HG03442 (cell line): ENCODE measurements around the gene SF3B6.
"Not testable (repeated sequence)": the region's sequence is repeated elsewhere in the genome, so short reads cannot be mapped to it uniquely, and the experiment has no call there.

ENCODE experiments used
- ATAC-seq: cut with Tn5 transposase; IDR thresholded peaks from one replicate; pipeline ENCODE4 v1.9.1; 2021; ENCODE audit warnings: mild to moderate bottlenecking, moderate library complexity; ENCODE audit not compliant: unreplicated experiment

The SF3B6 gene

DNA sequence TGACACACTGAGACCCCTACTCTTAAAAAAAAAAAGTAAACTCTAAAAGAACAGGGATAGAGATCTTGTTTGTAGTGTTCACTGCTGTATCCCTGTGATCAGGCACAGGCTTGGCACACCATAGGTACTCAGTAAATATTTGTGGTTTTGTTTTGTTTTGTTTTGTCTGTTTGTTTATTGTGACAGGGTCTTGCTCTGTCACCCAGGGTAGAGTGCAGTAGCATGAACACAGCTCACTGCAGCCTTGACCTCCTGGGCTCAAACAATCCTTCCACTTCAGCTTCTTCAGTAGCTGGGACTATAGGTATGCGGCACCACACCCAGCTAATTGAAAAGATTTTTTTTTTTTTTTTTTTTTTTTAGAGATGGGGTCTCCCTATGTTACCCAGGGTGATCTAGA is 23.2 kb downstream of the SF3B6 start:
- no peak for ATAC-seq

DNA sequence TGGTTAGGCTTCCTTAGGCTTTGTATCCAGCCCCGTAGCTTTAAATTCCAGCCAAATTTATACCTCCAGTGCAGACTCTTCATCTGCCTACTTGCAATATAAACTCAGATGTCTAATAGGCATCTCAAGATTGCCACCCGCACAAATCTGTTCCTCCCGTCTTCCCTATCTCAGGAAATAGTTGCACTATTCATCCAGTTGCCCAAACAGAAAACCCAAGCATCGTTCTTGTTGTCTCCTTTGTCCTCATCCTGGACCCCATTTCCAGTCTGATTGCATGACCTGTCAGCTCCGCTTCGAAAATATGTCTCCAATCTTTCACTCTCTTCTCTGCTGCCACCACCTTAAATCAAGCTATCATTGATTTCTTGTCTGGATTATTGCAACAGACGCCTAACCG is 24.3 kb downstream of the SF3B6 start:
- ATAC-seq, result no peak

- ATAC-seq, result no peak
Measured at GRCh38 chr2:24050041-24050979, 25.8 kb downstream of the SF3B6 start.

DNA sequence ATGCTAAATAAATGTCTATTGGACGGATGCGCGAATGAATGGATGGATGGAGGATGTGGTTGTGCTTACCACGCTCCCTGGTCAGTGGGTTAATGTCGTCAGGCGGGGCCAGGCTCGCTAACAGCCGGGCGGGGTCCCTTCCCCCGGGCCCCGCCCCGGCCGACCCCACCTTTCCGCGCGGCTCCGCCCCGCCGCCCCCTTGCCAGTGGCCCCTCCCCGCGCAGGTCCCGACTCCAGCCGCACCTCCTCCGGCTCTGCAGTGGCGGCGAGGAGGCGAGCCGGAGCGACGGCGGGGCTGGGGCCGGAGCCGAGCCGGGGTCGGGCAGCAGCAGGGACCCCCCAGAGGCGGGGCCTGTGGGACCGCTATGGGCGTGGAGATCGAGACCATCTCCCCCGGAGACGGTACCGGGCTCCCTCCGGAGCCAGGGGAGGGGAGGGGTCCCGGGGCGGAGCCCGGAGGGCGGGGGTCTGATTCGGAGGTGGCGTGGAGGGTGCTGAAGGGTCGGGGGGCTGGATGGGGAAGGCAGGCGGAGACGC is 26.6 kb downstream of the SF3B6 start, which contains the start of gene FKBP1B:
TSS of gene FKBP1B (plus strand) at position 257 of the 537 bp plus-strand sequence. CDS start at position 366, 109 bp downstream.
- ATAC-seq, result no peak

DNA sequence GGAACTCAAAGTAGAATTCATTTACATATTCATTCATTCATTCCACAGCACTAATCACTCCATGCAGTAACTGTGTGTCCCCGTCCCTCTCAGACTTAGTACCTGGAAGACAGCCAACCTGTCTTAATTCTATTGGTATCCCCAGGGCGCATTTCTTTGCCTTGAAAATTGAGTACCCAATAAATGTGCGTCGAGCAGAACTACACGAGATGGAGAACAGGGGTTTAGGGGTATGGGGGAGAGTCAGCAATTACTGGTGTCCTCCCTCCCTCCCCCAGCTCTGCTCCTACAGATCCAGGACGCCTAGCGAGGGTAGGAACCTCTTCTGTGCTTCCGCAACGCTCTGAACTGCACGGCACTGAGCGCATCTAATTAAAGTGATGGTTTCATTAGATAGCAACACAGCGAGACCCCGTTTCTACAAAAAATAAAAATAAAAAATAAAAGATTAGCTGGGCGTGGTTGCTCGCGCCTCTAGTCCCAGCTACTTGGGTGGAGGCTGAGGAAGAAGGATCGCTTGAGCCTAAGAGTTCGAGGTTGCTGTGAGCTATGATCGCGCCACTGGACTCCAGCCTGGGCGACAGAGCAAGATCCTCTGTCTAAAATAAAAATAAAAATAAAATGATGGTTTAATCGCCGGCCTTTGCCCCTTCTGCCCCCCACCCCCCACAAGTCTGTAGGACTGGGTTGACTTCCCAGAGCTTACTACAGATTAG is 27.2 kb downstream of the SF3B6 start:
- no peak for ATAC-seq

GRCh38 chr2:24047703-24048033 is 28.5 kb downstream of the SF3B6 start:
- no peak for ATAC-seq

DNA sequence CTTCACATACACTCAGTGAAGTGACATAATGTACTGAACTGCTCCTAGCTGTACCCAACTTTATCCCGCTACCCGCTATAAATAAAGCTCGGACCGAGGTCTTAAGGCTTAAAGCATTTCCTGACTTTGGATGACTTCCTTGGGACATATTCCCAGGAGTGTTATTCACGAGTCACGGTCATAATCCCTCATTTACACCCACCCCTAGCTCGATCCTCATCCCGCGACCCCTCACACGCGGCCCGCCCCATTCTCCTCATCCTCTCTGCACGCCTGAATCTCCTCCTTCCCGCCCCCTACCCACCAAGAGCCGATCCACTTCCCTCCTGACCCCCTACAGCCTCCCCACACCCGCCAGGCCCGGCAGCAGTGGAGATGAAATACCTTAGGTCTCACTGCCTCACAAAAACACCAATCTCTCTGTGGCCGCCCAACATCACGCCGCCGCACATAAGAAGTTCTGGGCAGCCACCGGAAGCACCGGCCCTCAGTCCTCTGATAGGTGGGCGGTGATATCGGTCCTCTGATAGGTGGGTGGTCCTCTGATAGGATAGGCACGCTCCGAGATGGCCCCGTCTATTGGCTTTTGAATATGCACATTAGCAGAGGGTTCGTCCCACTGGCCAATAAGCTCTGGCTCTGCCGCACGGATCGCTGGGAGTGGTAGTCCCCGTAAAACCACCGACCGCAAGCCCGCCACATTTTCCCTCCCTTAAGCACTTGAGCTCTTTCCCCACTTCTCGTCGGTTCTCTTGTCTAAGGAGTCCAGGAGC is 29.0 kb downstream of the SF3B6 start, which contains the start of gene WDCP:
TSS of gene WDCP (minus strand) at position 462 of the 773 bp plus-strand sequence. CDS start 7,897 bp downstream, outside the sequence.
- peak; percentile 99 for ATAC-seq

- ATAC-seq, result no peak
Measured at GRCh38 chr2:24046599-24046929, 29.6 kb downstream of the SF3B6 start.

- no peak for ATAC-seq
Measured at GRCh38 chr2:24045511-24046508, 30.3 kb downstream of the SF3B6 start.

- ATAC-seq, result not testable (repeated sequence)
Measured at GRCh38 chr2:24043133-24043532, 33.0 kb downstream of the SF3B6 start.

DNA sequence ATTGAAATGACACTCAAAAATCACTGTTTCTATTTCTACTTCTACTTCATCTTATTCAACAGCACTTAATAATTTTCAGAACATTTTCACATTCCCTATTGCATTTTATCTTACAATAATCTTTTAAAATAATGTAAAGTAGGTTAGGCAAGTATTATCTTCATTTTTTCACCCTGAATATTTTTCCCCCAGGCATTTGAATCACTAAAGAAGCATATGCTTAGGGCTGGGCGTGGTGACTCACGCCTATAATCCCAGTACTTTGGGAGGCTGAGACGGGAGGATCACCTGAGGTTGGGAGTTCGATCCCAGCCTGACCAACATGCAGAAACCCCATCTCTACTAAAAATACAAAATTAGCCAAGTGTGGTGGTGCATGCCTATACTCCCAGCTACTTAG is 35.6 kb downstream of the SF3B6 start:
- no peak for ATAC-seq

DNA sequence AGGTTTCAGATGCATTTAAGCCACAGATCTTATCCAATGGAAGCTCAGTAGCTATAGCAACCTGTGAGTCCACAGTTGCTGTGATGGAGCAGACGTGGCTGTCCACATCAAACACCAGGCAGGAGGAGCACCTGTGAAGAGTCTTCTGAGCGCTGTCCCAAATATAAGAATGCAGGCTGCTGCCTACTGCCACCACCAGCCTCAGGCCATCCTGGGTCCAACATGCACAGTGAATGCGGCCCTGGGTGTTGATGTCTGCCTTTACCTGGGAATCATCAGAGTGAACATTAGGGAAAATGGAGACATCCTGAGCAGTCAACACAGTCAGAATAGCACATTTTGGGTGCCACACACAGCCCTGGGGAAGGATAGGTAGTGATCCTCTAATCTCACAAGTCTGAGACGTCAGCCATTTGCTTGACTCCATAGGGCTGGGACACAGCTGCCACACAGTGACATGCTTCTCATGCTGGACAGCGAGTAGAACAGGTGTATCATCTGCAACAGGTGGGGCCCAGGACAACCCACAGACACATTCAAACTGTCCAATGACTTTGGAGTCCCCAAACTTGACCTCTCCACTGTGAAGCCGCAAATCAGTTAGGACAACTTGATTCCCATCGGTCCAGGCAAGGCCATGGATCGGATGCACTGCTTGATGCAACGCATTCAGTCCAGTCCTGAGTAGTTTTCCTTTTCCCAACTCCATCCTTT is 37.2 kb downstream of the SF3B6 start:
- no peak for ATAC-seq

- ATAC-seq, result no peak
Measured at GRCh38 chr2:24026233-24026632, 49.9 kb downstream of the SF3B6 start.

GRCh38 chr2:24024996-24025663 is 51.0 kb downstream of the SF3B6 start:
- no peak for ATAC-seq

DNA sequence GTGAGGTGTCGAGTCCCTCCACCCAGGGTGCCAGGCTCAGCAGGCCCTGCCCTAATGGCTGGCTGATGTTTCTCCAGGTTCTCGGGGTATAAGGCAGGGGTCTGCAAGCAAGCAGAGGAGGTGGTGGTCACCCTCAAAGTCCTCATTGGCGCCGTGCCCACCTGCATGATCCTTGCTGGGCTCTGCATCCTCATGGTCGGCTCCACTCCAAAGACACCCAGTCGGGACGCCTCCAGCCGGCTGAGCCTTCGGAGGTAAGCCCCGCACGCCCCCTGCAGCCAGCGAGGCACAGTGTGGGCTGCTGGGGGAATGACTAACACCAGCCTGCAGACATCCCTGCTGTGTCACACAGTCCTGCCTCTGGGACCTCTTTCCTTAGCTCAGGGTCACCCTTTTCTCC is 52.1 kb downstream of the SF3B6 start:
- no peak for ATAC-seq

DNA sequence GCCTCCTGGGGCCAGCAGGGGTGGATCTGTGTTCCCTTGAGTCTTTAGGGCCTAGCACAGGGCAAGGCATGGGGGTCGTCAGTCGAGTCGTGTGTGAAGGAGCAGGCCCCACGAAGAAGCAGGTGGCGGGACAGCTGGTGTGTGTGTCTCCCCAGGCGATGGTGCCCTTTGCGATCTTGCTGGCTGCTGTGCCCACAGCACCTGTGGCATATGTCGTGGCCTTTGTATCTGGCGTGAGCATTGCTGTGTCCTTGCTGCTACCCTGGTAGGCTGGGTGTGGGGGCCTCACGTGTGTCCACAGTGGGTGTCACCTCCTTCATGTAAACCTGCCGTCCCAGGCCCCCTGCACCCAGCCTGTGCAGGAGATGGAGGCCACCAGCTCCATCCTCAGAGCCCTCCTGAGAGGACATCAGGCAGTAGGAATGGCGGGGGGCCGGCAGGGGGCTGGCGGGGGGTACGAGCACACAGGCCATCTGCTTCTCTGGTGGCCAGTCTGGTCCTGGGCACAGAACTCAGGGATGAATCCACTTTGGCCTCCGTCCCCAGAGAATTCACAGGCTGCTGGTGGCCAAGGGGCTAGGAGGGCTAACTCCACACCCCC is 53.1 kb downstream of the SF3B6 start:
- no peak for ATAC-seq

DNA sequence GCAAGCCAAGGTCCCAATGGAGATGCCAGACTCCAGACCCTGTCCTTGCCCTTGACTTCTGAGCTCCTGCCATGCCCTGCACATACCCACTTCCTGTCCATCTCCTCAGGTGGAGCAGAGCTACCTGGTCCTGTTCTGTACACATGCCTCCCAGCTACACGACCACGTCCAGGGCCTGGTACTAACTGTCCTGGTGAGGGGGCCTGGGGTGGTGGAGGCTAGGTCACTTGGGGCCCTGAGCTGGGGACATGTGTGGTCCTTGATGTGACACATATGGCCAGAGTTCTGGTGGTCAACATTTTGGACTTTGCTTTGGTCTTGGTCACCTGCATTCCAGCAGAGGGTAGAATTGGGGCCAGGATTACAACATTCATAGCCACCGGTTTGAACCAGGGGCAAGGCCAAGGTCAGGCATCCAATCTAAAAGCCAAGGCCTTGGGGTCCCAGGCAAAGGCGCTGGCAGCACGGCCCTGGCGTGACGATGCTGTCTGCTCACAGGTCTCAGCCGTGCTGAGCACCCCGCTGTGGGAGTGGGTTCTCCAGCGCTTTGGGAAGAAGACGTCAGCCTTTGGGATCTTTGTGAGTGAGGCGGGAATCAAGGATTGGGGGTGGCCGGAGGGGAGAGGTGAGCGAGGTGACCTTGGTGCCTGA is 53.7 kb downstream of the SF3B6 start:
- ATAC-seq, result no peak
